Fibroblast of skin of scalp (primary cell): Measurements from ENCODE around the gene STXBP5. TPM values are rescaled to one million over a fixed set of nuclear protein-coding genes. Genes with fewer than 3 reads are reported as not detected.
A peak's percentile ranks its signal among the peaks of the same experiment; 100 is the strongest.

Source experiments
- DNase-seq: peaks from one replicate; pipeline ENCODE4 v3.0.0-alpha.2; 2013
- polyA plus RNA-seq, 2 experiments: library from polyadenylated mRNA; unstranded; fragments of 120-200 nt; gene quantifications; one replicate each; pipeline ENCODE4 v1.2.1, GENCODE V29; 2013; ENCODE audit not compliant: insufficient read length in 2 of 2

Gene STXBP5
- polyA plus RNA-seq (2013, experiment 1 of 2; ENCODE audit: insufficient read length), result 20.9 TPM
- 26.4 TPM for polyA plus RNA-seq (2013, experiment 2 of 2; ENCODE audit: insufficient read length)

- DNase-seq, result peak; percentile 48
Observed at GRCh38 chr6:147204060-147204785, at the start of gene STXBP5. Gene STXBP5, plus strand, starts transcription at chr6:147204417. Its CDS starts 116 bp downstream, at chr6:147204533.

- peak; percentile 47 for DNase-seq
Observed at GRCh38 chr6:147154454-147154853, 49.8 kb upstream of the STXBP5 start.

- DNase-seq, result no peak
Observed at GRCh38 chr6:147156218-147156617, 48.0 kb upstream of the STXBP5 start.

GRCh38 chr6:147156799-147157382, 47.3 kb upstream of the STXBP5 start:
- DNase-seq, result peak; percentile 34

- DNase-seq, result no peak
Observed at GRCh38 chr6:147157930-147158329, 46.3 kb upstream of the STXBP5 start.

GRCh38 chr6:147158881-147159280, 45.3 kb upstream of the STXBP5 start:
- no peak for DNase-seq

GRCh38 chr6:147159536-147160374, 44.5 kb upstream of the STXBP5 start:
- no peak for DNase-seq

- DNase-seq, result no peak
Observed at GRCh38 chr6:147160593-147160992, 43.6 kb upstream of the STXBP5 start.

GRCh38 chr6:147161253-147161973, 42.8 kb upstream of the STXBP5 start:
- DNase-seq, result no peak

- DNase-seq, result peak; percentile 79
Observed at GRCh38 chr6:147161974-147162495, 42.2 kb upstream of the STXBP5 start.

GRCh38 chr6:147164761-147165160, 39.5 kb upstream of the STXBP5 start:
- DNase-seq, result peak; percentile 45

- DNase-seq, result peak; percentile 44
Observed at GRCh38 chr6:147166360-147166944, 37.8 kb upstream of the STXBP5 start.

- peak; percentile 43 for DNase-seq
Observed at GRCh38 chr6:147166992-147167391, 37.2 kb upstream of the STXBP5 start.

- DNase-seq, result no peak
Observed at GRCh38 chr6:147167576-147168461, 36.4 kb upstream of the STXBP5 start.

- no peak for DNase-seq
Observed at GRCh38 chr6:147169529-147169928, 34.7 kb upstream of the STXBP5 start.

GRCh38 chr6:147170269-147170668, 33.9 kb upstream of the STXBP5 start:
- peak; percentile 96 for DNase-seq

- DNase-seq, result no peak
Observed at GRCh38 chr6:147173140-147173539, 31.1 kb upstream of the STXBP5 start.

- DNase-seq, result peak; percentile 68
Observed at GRCh38 chr6:147173675-147174308, 30.4 kb upstream of the STXBP5 start.

- DNase-seq, result no peak
Observed at GRCh38 chr6:147176795-147177194, 27.4 kb upstream of the STXBP5 start.

GRCh38 chr6:147177286-147177685, 26.9 kb upstream of the STXBP5 start:
- no peak for DNase-seq
